ENCODE data around the gene MBOAT2. TPM values are rescaled to one million over a fixed set of nuclear protein-coding genes. Genes with fewer than 3 reads are reported as not detected.

MBOAT2 gene
- total RNA-seq, 3 donors from 2014 or later = 36.1 to 65.6 (median 50.6) TPM

DNA sequence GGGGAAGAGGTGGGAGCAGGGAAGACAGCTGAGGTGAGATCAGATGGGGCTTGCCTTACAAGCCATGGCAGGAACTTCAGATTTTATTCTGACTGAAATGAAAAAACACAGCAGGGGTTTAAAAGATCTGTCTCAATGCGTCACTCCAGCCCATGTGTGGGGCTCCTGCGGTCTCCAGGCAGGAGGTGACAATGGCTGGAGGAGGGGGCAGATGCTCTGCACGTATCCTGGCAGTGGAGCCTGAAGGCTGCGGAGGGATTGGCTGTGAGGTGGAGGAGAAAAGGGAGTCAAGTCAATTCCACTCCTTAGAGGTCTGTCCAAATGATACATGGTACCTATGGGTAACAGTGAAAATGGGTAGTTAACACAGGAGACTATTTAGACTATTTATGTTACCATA, 125.6 kb downstream of the MBOAT2 start:
- no peak for TF ChIP-seq CTCF (IDR thresholded peaks at IDR 0.05)
- Histone ChIP-seq H3K36me3 (ENCODE audit: low read depth) (no peaks in the 10 kb centered on the region), H3K4me3 (no peak overlapping the region), H3K4me1 (ENCODE audit: low read depth) (no peaks in the 10 kb centered on the region), H3K9me3 (no peaks in the 10 kb centered on the region)
- intact Hi-C loops (cut with DNase I, micrococcal nuclease) = no loop called here
- ATAC-seq (no peak), DNase-seq (no peak)

DNA sequence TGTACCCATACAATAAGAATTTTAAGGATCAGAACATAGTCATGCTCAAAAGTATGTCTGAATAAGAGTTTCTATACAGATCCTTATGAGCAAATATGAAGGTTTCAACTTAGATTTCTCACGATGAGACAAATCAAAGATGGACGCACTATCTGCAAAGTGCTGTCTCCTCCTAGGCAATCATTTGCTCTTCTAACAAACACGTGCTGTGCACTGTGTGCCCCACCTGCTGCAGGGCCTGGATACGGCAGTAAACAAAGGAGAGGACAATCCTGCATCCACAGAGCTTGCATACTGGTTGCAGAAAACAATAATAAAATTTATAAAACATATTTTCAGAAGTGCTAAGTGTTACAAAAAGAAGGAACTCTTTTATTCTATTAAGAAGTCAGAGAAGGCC, 126.2 kb downstream of the MBOAT2 start:
- Histone ChIP-seq H3K9me3 (no peaks in the 10 kb centered on the region), H3K36me3 (ENCODE audit: low read depth) (no peaks in the 10 kb centered on the region), H3K4me3 (no peak overlapping the region), H3K4me1 (ENCODE audit: low read depth) (no peaks in the 10 kb centered on the region)
- DNase-seq (no peak), ATAC-seq (no peak)
- intact Hi-C loops (cut with DNase I, micrococcal nuclease) = no loop called here
- TF ChIP-seq CTCF (IDR thresholded peaks at IDR 0.05) = no peak

GRCh38 chr2:8876628-8877027, 126.9 kb downstream of the MBOAT2 start:
- intact Hi-C loops (cut with DNase I, micrococcal nuclease) = no loop called here
- Histone ChIP-seq H3K9me3 (no peaks in the 10 kb centered on the region), H3K4me3 (no peak overlapping the region), H3K36me3 (ENCODE audit: low read depth) (no peaks in the 10 kb centered on the region), H3K4me1 (ENCODE audit: low read depth) (no peaks in the 10 kb centered on the region)
- no peak for DNase-seq
- no peak for ATAC-seq
- TF ChIP-seq CTCF (IDR thresholded peaks at IDR 0.05) = no peak

- DNase-seq (peak in 1 of 3 donors; percentile 34), ATAC-seq (peak; percentile 74)
- no peaks in the 10 kb centered on the region for H3K4me1 ChIP-seq (ENCODE audit: low read depth)
- no peaks in the 10 kb centered on the region for H3K36me3 ChIP-seq (ENCODE audit: low read depth)
- TF ChIP-seq CTCF (IDR thresholded peaks at IDR 0.05) = peak; percentile 28
- intact Hi-C loops (cut with DNase I, micrococcal nuclease) = loop anchor here in 1 of 2 donors (5.0 kb wide), 1 partner anchor 264 kb away; no protein-coding TSS in a partner anchor
- no peaks in the 10 kb centered on the region for H3K9me3 ChIP-seq
- H3K4me3 ChIP-seq = no peak overlapping the region
Measured at GRCh38 chr2:8872821-8873432, 130.6 kb downstream of the MBOAT2 start.

GRCh38 chr2:8870441-8870840, 133.0 kb downstream of the MBOAT2 start:
- ATAC-seq (no peak), DNase-seq (no peak)
- H3K9me3 ChIP-seq = no peaks in the 10 kb centered on the region
- H3K4me1 ChIP-seq (ENCODE audit: low read depth) = no peaks in the 10 kb centered on the region
- no peak overlapping the region for H3K4me3 ChIP-seq
- TF ChIP-seq CTCF (IDR thresholded peaks at IDR 0.05) = no peak
- intact Hi-C loops (cut with DNase I, micrococcal nuclease) = loop anchor here in 1 of 2 donors (5.0 kb wide), 1 partner anchor 267 kb away; no protein-coding TSS in a partner anchor
- no peaks in the 10 kb centered on the region for H3K36me3 ChIP-seq (ENCODE audit: low read depth)
